Measurements from ENCODE around the gene PNMT.
A peak's percentile ranks its signal among the peaks of the same experiment; 100 is the strongest.

Gene PNMT, protein sequence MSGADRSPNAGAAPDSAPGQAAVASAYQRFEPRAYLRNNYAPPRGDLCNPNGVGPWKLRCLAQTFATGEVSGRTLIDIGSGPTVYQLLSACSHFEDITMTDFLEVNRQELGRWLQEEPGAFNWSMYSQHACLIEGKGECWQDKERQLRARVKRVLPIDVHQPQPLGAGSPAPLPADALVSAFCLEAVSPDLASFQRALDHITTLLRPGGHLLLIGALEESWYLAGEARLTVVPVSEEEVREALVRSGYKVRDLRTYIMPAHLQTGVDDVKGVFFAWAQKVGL
- total RNA-seq = 0 to 0.25 (median 0) reads per million in 9 experiments

DNA sequence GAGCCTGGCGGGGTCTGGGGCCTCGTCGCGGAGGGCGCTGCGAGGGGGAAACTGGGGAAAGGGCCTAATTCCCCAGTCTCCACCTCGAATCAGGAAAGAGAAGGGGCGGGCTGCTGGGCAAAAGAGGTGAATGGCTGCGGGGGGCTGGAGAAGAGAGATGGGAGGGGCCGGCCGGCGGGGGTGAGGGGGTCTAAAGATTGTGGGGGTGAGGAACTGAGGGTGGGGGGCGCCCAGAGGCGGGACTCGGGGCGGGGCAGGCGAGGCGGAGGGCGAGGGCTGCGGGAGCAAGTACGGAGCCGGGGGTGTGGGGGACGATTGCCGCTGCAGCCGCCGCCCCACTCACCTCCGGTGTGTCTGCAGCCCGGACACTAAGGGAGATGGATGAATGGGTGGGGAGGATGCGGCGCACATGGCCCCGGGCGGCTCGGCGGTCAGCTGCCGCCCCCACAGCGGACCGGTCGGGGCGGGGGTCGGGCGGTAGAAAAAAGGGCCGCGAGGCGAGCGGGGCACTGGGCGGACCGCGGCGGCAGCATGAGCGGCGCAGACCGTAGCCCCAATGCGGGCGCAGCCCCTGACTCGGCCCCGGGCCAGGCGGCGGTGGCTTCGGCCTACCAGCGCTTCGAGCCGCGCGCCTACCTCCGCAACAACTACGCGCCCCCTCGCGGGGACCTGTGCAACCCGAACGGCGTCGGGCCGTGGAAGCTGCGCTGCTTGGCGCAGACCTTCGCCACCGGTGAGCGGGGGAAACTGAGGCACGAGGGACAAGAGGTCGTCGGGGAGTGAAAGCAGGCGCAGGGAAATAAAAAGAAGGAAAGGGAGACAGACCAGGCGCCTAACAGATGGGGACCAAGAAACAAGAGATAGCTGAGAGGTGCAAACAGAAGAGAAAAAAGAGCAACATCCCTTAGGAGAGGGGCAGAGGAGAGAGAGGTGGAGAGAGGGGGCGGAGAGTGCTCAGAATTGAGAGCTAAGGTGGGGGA is at the start of gene PNMT:
TSS of gene PNMT (plus strand) at position 509 of the 980 bp plus-strand sequence. CDS start at position 532, 23 bp downstream.
- ATAC-seq (replicated peaks) = peak; percentile 85
- peak within 1 kb of the TSS; percentile 59 to 77 for H3K4me3 Mint-ChIP-seq
- peaks cover 10 to 44% of the 10 kb centered on the region in 2 donors for H3K27me3 Mint-ChIP-seq
- peaks cover 10 to 22% of the 10 kb centered on the region in 2 donors for H3K4me1 Mint-ChIP-seq (ENCODE audit: low read depth in 2 of 2)
- peak within 1 kb of the TSS in 1 of 2 donors; percentile 44 for H3K27ac Mint-ChIP-seq
- no peaks in the 10 kb centered on the region for H3K9me3 Mint-ChIP-seq
- H3K36me3 Mint-ChIP-seq (ENCODE audit: insufficient read depth) = peaks cover 6% of the 10 kb centered on the region
- peak; percentile 62 for DNase-seq

DNA sequence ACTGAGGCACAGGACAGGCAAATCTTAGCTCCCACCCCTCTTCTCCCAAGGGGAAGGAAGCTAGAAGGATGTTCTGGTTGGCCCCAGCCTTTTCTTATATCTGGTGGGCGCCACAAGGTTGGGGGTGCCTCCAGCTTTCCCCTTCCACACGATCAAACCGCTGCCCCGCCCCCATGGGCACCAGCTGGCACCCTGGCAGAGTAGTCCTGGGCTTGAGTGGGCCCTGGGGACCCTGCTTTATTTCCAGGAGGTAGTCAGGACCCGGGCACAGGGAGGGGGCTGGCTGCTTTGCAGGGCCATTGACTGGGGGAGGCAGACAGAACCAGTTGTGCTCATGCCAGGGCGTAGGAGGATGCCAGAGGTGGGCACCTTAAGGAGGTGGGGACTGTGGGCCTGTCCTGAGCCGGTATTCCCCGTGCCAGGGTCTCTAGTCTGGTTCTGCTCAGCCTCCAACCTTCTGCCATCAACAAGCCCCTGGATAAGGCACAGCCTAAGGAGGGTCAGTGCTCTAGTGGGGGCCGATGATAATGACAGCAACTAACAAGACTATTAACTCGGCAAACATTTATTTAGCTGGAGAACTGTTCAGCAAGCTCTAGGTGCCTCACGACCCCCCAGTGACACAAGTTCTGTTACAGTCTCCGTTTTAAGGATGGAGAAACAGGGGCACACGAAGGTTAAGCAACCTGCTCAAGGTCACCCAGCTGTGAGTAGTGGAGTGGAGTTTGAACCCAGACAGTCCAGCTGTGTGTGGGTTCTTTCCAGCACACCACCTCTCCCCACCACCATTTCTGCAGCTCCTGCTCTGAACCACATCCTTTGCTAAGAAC is 49.1 kb upstream of the PNMT start:
- H3K27ac Mint-ChIP-seq = no peak overlapping the region
- no peak for DNase-seq
- H3K27me3 Mint-ChIP-seq = peaks cover 20 to 24% of the 10 kb centered on the region in 2 donors
- peaks cover 23 to 26% of the 10 kb centered on the region in 2 donors for H3K4me1 Mint-ChIP-seq (ENCODE audit: low read depth in 2 of 2)
- H3K36me3 Mint-ChIP-seq (ENCODE audit: insufficient read depth) = peaks cover 3% of the 10 kb centered on the region
- peak overlapping the region in 1 of 2 donors; percentile 2 for H3K4me3 Mint-ChIP-seq
- H3K9me3 Mint-ChIP-seq = no peaks in the 10 kb centered on the region
- no peak for ATAC-seq (replicated peaks)

DNA sequence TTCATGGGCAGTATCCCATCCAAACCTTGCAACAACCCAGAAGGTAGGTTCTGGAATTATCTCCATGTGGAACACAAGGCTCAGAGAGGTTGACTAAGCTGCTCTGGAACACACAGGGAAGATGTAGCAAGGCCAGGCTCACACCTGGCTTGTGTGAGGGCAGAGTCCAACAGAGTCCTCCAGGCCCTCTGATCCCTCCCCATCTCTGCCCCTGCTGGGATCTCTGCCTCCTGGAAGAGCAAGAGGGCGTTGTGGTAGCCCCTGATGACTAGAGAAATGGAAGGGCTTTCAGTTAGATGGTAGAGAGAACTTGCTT is 48.5 kb upstream of the PNMT start:
- Mint-ChIP-seq H3K4me1 (ENCODE audit: low read depth in 2 of 2) (peaks cover 24 to 26% of the 10 kb centered on the region in 2 donors), H3K27me3 (peaks cover 17 to 19% of the 10 kb centered on the region in 2 donors), H3K9me3 (no peaks in the 10 kb centered on the region), H3K27ac (no peak overlapping the region), H3K36me3 (ENCODE audit: insufficient read depth) (peaks cover 3% of the 10 kb centered on the region), H3K4me3 (peak overlapping the region in 1 of 2 donors; percentile 2)
- ATAC-seq (replicated peaks) = no peak
- no peak for DNase-seq

DNA sequence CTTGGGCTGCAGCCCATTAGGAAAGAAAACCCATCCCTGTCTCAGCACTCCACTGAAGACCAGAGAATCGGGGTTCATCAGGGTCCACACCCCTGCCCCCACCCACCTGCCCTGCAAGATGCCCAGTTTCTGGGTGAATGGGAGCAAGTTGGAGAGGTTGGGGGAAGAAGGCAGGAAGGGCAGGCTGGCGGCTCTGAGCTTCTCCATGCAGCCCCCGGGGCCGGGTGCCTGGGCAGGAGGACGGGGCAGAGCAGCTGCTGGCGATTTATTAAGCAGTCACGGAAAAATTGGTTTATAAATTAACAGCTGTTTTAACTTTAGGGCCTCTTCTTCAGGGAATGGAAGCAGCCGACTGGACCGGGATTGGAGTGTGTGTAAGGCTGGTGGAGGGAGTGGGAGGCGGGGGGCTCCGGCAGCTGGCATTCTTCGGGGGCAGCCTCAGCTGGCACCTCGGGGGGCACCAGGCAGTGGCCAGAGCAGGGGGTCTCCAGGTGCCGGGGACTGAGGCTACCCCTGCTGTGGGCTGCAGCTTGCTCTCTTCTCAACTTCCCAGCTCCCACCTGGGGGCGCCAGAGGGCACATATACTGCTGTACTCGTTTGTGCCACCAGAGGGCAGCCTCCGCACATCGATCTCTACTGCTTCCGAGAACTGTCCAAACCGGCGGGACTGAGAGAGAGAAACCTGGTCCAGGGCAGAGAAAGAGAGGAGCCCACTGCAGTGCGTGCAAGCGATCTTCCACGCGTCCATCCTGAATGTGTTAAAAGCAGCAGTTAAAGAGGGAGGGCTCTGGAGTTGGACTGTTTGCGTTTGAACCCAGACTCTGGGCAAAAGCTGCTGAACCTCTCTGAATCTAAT is 46.5 kb upstream of the PNMT start:
- Mint-ChIP-seq H3K4me1 (ENCODE audit: low read depth in 2 of 2) (peaks cover 26 to 31% of the 10 kb centered on the region in 2 donors), H3K27me3 (peaks cover 10 to 23% of the 10 kb centered on the region in 2 donors), H3K4me3 (peak overlapping the region; percentile 77 to 84), H3K36me3 (ENCODE audit: insufficient read depth) (peaks cover 3% of the 10 kb centered on the region), H3K27ac (peak overlapping the region; percentile 88 to 93), H3K9me3 (no peaks in the 10 kb centered on the region)
- ATAC-seq (replicated peaks) = peak; percentile 74
- peak; percentile 87 to 97 (median 92) for DNase-seq

DNA sequence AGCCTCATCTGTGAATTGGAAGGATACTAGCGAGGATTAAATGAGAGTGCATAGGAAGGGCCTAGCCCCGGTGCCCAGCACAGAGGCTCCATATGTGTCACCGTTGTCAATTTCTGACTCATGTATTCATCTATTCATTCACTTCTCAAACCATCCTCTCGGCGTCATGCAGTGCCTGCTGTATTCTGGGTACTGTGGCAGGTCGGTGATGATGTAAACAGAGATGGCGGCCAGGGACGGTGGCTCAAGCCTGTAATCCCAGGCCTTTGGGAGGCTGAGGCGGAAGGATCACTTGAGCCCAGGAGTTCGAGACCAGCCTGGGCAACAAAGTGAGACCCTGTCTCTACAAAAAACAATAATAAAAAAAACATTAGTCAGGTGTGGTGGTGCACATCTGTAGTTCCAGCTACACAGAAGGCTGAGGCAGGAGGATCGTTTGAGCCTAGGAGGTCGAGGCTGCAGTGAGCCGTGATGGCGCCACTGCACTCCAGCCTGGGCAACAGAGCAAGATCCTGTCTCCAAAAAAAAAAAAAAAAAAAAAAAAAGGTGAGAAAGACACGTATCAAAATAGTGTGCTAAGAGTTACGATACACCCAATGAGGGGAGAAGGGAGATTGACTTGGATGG is 45.8 kb upstream of the PNMT start:
- ATAC-seq (replicated peaks) (peak; percentile 65), DNase-seq (peak in 2 of 3 experiments; percentile 40 to 41)
- Mint-ChIP-seq H3K9me3 (no peaks in the 10 kb centered on the region), H3K36me3 (ENCODE audit: insufficient read depth) (peaks cover 3% of the 10 kb centered on the region), H3K27ac (peak overlapping the region; percentile 88 to 93), H3K4me3 (peak overlapping the region; percentile 77 to 84), H3K27me3 (peaks cover 11 to 29% of the 10 kb centered on the region in 2 donors), H3K4me1 (ENCODE audit: low read depth in 2 of 2) (peaks cover 27 to 31% of the 10 kb centered on the region in 2 donors)

DNA sequence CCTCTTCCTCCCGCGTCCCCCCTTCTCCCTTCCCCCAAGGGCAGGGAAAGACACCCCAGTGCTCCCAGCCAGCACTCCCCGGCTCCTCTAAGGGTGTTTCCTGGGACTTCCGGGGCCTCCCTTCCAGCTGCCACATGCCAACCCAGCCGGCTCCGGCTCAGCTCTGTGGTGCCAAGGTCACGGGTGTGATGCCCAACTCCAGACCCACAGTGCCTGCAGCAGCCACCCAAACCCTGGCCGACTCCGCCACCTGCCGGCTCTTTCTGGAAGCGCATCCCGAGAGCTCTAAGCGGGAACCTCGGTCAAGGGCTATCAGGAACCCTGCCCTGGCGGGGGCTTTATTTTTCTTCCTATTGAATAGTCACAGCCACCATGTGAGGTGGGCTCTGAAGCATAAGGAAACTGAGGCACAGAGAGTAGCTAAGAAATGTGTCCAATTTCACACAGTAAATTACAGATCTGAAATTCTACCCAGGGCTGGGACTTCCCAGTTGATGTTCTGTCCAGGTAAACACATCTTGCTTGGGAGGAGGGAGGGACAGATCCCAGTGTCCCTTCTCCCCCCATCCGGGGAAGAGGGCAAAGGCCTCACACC is 44.8 kb upstream of the PNMT start:
- DNase-seq (peak; percentile 88 to 92 (median 88)), ATAC-seq (replicated peaks) (peak; percentile 64)
- no peaks in the 10 kb centered on the region for H3K9me3 Mint-ChIP-seq
- H3K36me3 Mint-ChIP-seq (ENCODE audit: insufficient read depth) = peaks cover 3% of the 10 kb centered on the region
- peaks cover 18 to 38% of the 10 kb centered on the region in 2 donors for H3K27me3 Mint-ChIP-seq
- H3K4me1 Mint-ChIP-seq (ENCODE audit: low read depth in 2 of 2) = peaks cover 24 to 27% of the 10 kb centered on the region in 2 donors
- H3K4me3 Mint-ChIP-seq = peak overlapping the region in 1 of 2 donors; percentile 64
- no peak overlapping the region for H3K27ac Mint-ChIP-seq

DNA sequence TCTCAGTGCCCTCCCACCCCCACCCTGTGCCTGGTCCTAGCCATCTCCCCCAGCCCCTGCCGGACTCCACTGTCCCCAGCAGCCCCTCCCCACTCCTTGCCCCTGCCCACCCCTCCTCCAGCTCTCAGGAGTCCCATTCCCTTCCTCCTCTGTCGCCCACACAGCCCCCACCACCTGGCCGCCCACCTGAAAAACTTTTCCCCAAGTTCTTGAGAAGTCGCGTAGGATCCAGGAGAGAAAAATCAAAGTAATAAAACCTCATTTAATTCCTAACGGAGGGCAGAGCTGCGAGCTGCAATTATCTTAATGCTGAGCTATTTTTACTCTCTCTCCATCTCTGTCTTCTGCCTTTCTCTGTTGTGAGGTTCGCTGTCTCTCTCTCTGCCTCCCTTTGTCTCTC is 43.9 kb upstream of the PNMT start:
- peaks cover 23 to 47% of the 10 kb centered on the region in 2 donors for H3K27me3 Mint-ChIP-seq

DNA sequence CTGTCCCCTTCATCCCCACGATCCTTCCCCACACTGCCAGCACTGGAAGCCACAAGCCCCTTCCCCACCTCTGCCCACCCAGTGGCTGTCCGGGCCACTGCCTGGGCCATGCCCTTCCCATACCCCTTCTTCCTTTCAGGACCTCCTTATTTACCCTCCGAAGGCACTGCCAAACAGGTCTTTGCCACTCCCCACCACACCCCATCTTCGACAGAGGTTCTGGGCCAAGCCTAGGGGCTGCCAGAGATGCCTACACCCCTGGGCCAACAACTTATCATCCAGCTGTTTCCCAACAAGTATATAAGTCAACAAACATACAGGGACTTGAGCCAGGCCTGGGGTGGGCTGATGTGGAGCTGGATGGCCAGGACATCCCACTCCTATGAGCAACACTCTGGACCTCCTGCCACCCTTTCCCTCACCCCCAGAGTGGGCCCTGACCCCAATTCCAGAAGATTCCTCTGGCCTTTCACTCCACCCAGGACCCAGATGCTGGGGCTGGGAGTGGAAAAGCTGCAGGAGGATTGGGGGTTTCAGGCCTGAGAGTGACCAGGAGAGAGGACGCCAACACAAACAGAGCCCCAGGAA is 43.0 kb upstream of the PNMT start:
- peaks cover 22 to 25% of the 10 kb centered on the region in 2 donors for H3K4me1 Mint-ChIP-seq (ENCODE audit: low read depth in 2 of 2)
- no peaks in the 10 kb centered on the region for H3K9me3 Mint-ChIP-seq
- DNase-seq (no peak), ATAC-seq (replicated peaks) (no peak)
- H3K27me3 Mint-ChIP-seq = peaks cover 23 to 57% of the 10 kb centered on the region in 2 donors
- H3K27ac Mint-ChIP-seq = peak overlapping the region in 1 of 2 donors; percentile 54
- H3K36me3 Mint-ChIP-seq (ENCODE audit: insufficient read depth) = peaks cover 3% of the 10 kb centered on the region
- H3K4me3 Mint-ChIP-seq = peak overlapping the region in 1 of 2 donors; percentile 38

More for the DNA sequence above, 43.9 kb upstream of the PNMT start:
- H3K4me1 Mint-ChIP-seq (ENCODE audit: low read depth in 2 of 2) = peaks cover 22 to 25% of the 10 kb centered on the region in 2 donors
- DNase-seq (no peak), ATAC-seq (replicated peaks) (no peak)
- H3K9me3 Mint-ChIP-seq = no peaks in the 10 kb centered on the region
- peaks cover 3% of the 10 kb centered on the region for H3K36me3 Mint-ChIP-seq (ENCODE audit: insufficient read depth)
- H3K27ac Mint-ChIP-seq = peak overlapping the region in 1 of 2 donors; percentile 7
- no peak overlapping the region for H3K4me3 Mint-ChIP-seq

DNA sequence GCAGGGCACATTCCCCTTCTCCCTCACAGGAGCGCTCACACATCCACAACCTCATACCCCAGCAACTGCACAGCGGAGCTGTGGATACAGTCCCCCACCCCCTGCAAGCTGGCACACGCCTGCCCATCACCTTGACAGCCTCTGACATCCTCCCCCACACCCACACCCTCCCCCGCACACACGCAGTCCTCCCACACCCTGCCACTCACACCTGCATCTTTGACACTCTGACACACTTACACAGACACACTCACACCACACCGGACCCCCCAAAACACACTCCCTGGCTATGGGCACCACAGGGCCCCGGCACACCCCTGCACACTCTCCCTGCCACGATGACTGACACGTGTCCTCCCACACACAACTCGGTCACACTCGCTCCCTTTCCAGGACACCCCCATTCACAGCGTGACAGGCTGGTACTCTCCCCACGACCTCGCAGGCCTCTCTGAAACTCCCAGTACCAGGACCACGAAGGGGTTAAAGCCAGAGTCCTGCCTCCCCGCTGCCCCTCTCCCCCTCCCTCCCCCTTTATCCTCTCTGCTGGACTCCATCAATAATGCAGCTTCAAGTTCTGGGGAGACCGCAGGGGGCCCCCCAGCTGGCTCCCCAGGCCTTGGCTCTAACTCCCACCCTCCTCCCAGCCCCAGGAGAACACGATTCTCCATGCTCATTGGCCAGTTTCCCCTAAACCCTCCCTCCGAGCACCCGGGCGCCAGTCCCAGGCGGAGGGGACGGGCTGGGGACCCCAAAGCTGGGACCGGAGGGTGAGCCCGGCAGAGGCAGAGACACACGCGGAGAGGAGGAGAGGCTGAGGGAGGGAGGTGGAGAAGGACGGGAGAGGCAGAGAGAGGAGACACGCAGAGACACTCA is 41.8 kb upstream of the PNMT start, which contains the start of gene PPP1R1B:
TSS of gene PPP1R1B (plus strand) at position 782 of the 876 bp plus-strand sequence. CDS start 441 bp downstream, outside the sequence.
- H3K27ac Mint-ChIP-seq = no peak within 1 kb of the TSS

DNA sequence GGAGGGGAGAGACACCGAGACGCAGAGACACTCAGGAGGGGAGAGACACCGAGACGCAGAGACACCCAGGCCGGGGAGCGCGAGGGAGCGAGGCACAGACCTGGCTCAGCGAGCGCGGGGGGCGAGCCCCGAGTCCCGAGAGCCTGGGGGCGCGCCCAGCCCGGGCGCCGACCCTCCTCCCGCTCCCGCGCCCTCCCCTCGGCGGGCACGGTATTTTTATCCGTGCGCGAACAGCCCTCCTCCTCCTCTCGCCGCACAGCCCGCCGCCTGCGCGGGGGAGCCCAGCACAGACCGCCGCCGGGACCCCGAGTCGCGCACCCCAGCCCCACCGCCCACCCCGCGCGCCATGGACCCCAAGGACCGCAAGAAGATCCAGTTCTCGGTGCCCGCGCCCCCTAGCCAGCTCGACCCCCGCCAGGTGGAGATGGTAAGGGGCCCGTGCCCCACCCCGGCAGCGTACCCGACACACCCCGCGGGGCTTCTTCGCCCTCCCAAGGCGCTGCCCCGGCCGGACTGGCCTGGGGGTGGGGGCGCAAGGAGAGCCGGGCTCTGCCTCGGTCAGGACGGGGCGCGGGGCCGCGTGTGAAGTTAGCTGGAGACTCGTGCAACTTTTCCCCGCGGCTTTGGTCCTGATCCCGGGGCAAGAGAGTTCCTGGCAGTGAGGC is 41.1 kb upstream of the PNMT start:
- no peak for ATAC-seq (replicated peaks)

More for the DNA sequence above, 41.8 kb upstream of the PNMT start, which contains the start of gene PPP1R1B:
- Mint-ChIP-seq H3K9me3 (no peaks in the 10 kb centered on the region), H3K36me3 (ENCODE audit: insufficient read depth) (peaks cover 3% of the 10 kb centered on the region), H3K4me3 (peak within 1 kb of the TSS; percentile 47 to 56), H3K27me3 (peaks cover 29 to 68% of the 10 kb centered on the region in 2 donors), H3K4me1 (ENCODE audit: low read depth in 2 of 2) (peaks cover 22 to 25% of the 10 kb centered on the region in 2 donors)
- DNase-seq (no peak), ATAC-seq (replicated peaks) (no peak)

More for the DNA sequence above, 41.1 kb upstream of the PNMT start:
- no peak for DNase-seq
- peaks cover 16 to 19% of the 10 kb centered on the region in 2 donors for H3K4me1 Mint-ChIP-seq (ENCODE audit: low read depth in 2 of 2)
- peaks cover 37 to 75% of the 10 kb centered on the region in 2 donors for H3K27me3 Mint-ChIP-seq
- H3K9me3 Mint-ChIP-seq = no peaks in the 10 kb centered on the region
- H3K27ac Mint-ChIP-seq = no peak overlapping the region
- peaks cover 3% of the 10 kb centered on the region for H3K36me3 Mint-ChIP-seq (ENCODE audit: insufficient read depth)
- H3K4me3 Mint-ChIP-seq = peak overlapping the region; percentile 28 to 47
